ENCODE data around the gene C9orf152. TPM values are rescaled to one million over a fixed set of nuclear protein-coding genes. Genes with fewer than 3 reads are reported as not detected.

C9orf152 gene
- total and polyA plus RNA-seq, 2 of the 13 experiments (the other 11 are each of a cell fraction or from before 2014, with no cell fraction given) = 0.24 to 0.48 TPM

DNA sequence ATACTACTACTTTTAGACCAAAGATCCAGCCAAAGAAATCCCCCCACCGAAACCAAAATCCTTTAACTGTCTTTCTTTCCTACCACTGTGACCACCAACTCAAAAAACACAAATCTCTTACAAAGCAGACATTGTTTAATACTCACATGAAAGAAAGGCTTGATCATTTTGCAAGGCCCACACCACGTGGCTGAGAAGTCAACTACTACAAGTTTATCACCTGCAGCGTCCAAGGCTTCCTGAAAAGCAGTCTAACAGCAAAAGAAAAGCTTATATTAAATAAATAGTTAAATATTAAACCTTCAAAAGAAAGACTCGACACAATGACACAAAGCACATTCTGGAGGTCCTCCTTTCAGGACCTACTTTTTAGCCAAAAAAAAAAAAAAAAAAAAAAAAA, 43.3 kb upstream of the C9orf152 start:
- Histone ChIP-seq H3K4me3 (replicated peaks in 1 of 3; ENCODE audit: insufficient read depth in 1 of 3, low read depth in 2 of 3, low read length in 3 of 3) (no peak overlapping the region; a peak in 1 of 6 replicates), H3K27me3 (ENCODE audit: control insufficient read depth in 1 of 2, insufficient read depth in 2 of 2, low read length in 2 of 2) (no peaks in the 10 kb centered on the region; a peak in 1 of 5 replicates), H3K9ac (ENCODE audit: insufficient read depth, low read depth, low read length) (no peak overlapping the region), H3K9me3 (ENCODE audit: low read length) (no peaks in the 10 kb centered on the region), H3K79me2 (ENCODE audit: insufficient read depth, low read length) (peaks cover 86% of the 10 kb centered on the region), H3K27ac (ENCODE audit: extremely low read length, insufficient read depth, low read length) (peak overlapping the region; percentile 90), H4K20me1 (ENCODE audit: insufficient read depth, low read length) (peaks cover 76% of the 10 kb centered on the region), H3K36me3 (replicated peaks in 1 of 2; ENCODE audit: control insufficient read depth in 1 of 2, insufficient read depth in 2 of 2, low read length in 2 of 2) (peaks cover 14 to 37% of the 10 kb centered on the region in 2 experiments), H2AFZ (ENCODE audit: low read length) (no peak overlapping the region), H3K4me1 (ENCODE audit: insufficient read depth, low read length) (peaks cover 56% of the 10 kb centered on the region), H3K4me2 (ENCODE audit: low read depth, low read length) (no peak overlapping the region)
- DNase-seq (ENCODE audit: low spot score) (peak; percentile 57), ATAC-seq (no peak), FAIRE-seq (peak; percentile 40)
- POLR2A ChIA-PET = interaction anchor here (1.0 to 1.4 kb wide), 2 partner anchors 30 to 37 kb away, joined by 7 to 10 read pairs; no protein-coding TSS in a partner anchor
- CTCF ChIA-PET (ENCODE audit: low intra/inter-chr PET ratio, low total read pairs) = no interaction called here
- no TSS peak for BruUV-seq (replicated peaks)
- intact Hi-C loops (cut with micrococcal nuclease; ENCODE audit: unreplicated experiment) = no loop called here
- in situ Hi-C loops (cut with HindIII; ENCODE audit: extremely low pct_ligation_motif_present, low pct_unique_long_range_greater_than_20kb) = no loop called here
- 22% methylated on average over 4 of the region's 4 CpGs for WGBS (ENCODE audit: low lambda C conversion rate)
- TF ChIP-seq NCOR1 (IDR thresholded peaks at IDR 0.05; ENCODE audit: borderline replicate concordance, low read length) (no peak), HIVEP1 (CRISPR knock-in tag; IDR thresholded peaks at IDR 0.05) (no peak), ZNF609 (CRISPR knock-in tag; IDR thresholded peaks at IDR 0.05; ENCODE audit: borderline replicate concordance) (no peak), PITX1 (CRISPR knock-in tag; IDR thresholded peaks at IDR 0.05) (no peak), BCL6 (CRISPR knock-in tag; IDR thresholded peaks at IDR 0.05) (peak; percentile 93), ZNF207 (IDR thresholded peaks at IDR 0.05; ENCODE audit: borderline replicate concordance) (no peak), ZNF329 (CRISPR knock-in tag; IDR thresholded peaks at IDR 0.05; ENCODE audit: low read depth) (no peak), IRF1 (CRISPR knock-in tag; IDR thresholded peaks at IDR 0.05; ENCODE audit: low read depth) (no peak), PAX8 (CRISPR knock-in tag; IDR thresholded peaks at IDR 0.05; ENCODE audit: borderline replicate concordance) (no peak), RARA (CRISPR knock-in tag; IDR thresholded peaks at IDR 0.05) (0 out of 2 replicates have a peak, but pooled peaks have one; percentile 17), MAZ (IDR thresholded peaks at IDR 0.05; ENCODE audit: borderline replicate concordance, low read depth, low read length) (no peak), MAZ (CRISPR knock-in tag; IDR thresholded peaks at IDR 0.05; ENCODE audit: low read depth) (no peak)
- TF ChIP-seq, protein P1, sequence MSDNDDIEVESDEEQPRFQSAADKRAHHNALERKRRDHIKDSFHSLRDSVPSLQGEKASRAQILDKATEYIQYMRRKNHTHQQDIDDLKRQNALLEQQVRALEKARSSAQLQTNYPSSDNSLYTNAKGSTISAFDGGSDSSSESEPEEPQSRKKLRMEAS (IDR thresholded peaks at IDR 0.05) = peak; percentile 52; the same call in 1 of the 2 replicates
- TF ChIP-seq, protein P2, sequence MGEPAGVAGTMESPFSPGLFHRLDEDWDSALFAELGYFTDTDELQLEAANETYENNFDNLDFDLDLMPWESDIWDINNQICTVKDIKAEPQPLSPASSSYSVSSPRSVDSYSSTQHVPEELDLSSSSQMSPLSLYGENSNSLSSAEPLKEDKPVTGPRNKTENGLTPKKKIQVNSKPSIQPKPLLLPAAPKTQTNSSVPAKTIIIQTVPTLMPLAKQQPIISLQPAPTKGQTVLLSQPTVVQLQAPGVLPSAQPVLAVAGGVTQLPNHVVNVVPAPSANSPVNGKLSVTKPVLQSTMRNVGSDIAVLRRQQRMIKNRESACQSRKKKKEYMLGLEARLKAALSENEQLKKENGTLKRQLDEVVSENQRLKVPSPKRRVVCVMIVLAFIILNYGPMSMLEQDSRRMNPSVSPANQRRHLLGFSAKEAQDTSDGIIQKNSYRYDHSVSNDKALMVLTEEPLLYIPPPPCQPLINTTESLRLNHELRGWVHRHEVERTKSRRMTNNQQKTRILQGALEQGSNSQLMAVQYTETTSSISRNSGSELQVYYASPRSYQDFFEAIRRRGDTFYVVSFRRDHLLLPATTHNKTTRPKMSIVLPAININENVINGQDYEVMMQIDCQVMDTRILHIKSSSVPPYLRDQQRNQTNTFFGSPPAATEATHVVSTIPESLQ (CRISPR knock-in tag; conservative IDR thresholded peaks at IDR 0.05) = no peak

All from HepG2 (cell line).